DND-41 (cell line): ENCODE measurements around the gene GSS.

ENCODE experiments used
- ATAC-seq: fragments of 200-7000 bp; cut with Tn5 transposase; 3 replicates; pipeline ENCODE4 v1.9.1; 2021; ENCODE audit warnings: low read depth; ENCODE audit not compliant: insufficient read depth
- DNase-seq: peaks from one replicate; pipeline ENCODE4 v3.0.0-alpha.2; 2020
- H2AFZ ChIP-seq: 2 replicates; pipeline ENCODE4 v1.6.0; 2012; ENCODE audit warnings: low read depth, low read length
- H3K27ac ChIP-seq: 2 replicates; pipeline ENCODE4 v1.5.1; 2012; ENCODE audit warnings: low read length, inconsistent platforms
- H3K27me3 ChIP-seq: fragments of 200-600 bp; sonication (generic); 2 replicates; pipeline ENCODE4 v1.6.0; 2012; ENCODE audit warnings: low read length, mild to moderate bottlenecking, inconsistent platforms; ENCODE audit not compliant: insufficient read depth, poor library complexity
- H3K36me3 ChIP-seq: 2 replicates; pipeline ENCODE4 v1.5.1; 2012; ENCODE audit warnings: low read length, inconsistent platforms; ENCODE audit not compliant: insufficient read depth
- H3K4me1 ChIP-seq: 2 replicates; pipeline ENCODE4 v1.5.1; 2012; ENCODE audit warnings: mild to moderate bottlenecking, low read length; ENCODE audit not compliant: insufficient read depth
- H3K4me2 ChIP-seq: 2 replicates; pipeline ENCODE4 v1.6.0; 2012; ENCODE audit warnings: mild to moderate bottlenecking, moderate library complexity, low read length, inconsistent platforms; ENCODE audit not compliant: insufficient read depth
- H3K4me3 ChIP-seq, 2 experiments: fragments of 200-600 bp in 1 of 2; shearing (Covaris generic) in 1 of 2; 2 replicates each; pipeline ENCODE4 v1.5.1; 2012 to 2016; ENCODE audit warnings: inconsistent platforms in 2 of 2, low read length in 2 of 2, mild to moderate bottlenecking in 2 of 2, low read depth in 1 of 2, moderate library complexity in 1 of 2
- H3K79me2 ChIP-seq: 2 replicates; pipeline ENCODE4 v1.6.0; 2012; ENCODE audit warnings: low read length, inconsistent platforms; ENCODE audit not compliant: insufficient read depth
- H3K9ac ChIP-seq: 2 replicates; pipeline ENCODE4 v1.6.0; 2012; ENCODE audit warnings: low read depth, mild to moderate bottlenecking, inconsistent platforms, low read length, moderate library complexity
- H3K9me3 ChIP-seq: 2 replicates; pipeline ENCODE4 v1.5.1; 2012; ENCODE audit warnings: low read length, moderate library complexity, mild to moderate bottlenecking, inconsistent platforms; ENCODE audit not compliant: insufficient read depth, severe bottlenecking
- H4K20me1 ChIP-seq: 2 replicates; pipeline ENCODE4 v1.6.0; 2012; ENCODE audit warnings: low read length; ENCODE audit not compliant: insufficient read depth
- CTCF ChIP-seq: IDR thresholded peaks from 2 replicates; pipeline ENCODE4 v1.5.1; 2012; ENCODE audit warnings: borderline replicate concordance, low read length, moderate library complexity, mild to moderate bottlenecking; ENCODE audit not compliant: poor library complexity, severe bottlenecking; ENCODE audit errors: extremely low read depth
- EZH2 ChIP-seq: IDR thresholded peaks from 3 replicates; pipeline ENCODE4 v1.6.1; 2012; ENCODE audit warnings: borderline replicate concordance, low read depth, mild to moderate bottlenecking, moderate library complexity, low read length, inconsistent platforms; ENCODE audit not compliant: severe bottlenecking

The GSS gene

GRCh38 chr20:34955231-34956040 is at the start of gene GSS, which contains the start of gene MYH7B:
TSS of gene GSS (minus strand) at chr20:34955806. CDS start at chr20:34951852, 3,954 bp downstream.
TSS of gene MYH7B (plus strand) at chr20:34955868. CDS start at chr20:34978006, 22,138 bp downstream.
- Histone ChIP-seq H3K9ac (peak within 1 kb of the TSS; percentile 76), H3K4me2 (peak within 1 kb of the TSS; percentile 80)

GRCh38 chr20:35004749-35005462 is 49.3 kb upstream of the GSS start:
- no peaks in the 10 kb centered on the region for H3K27me3 ChIP-seq
- TF ChIP-seq CTCF (no peak), EZH2 (no peak)
- H3K4me1 ChIP-seq: no peaks in the 10 kb centered on the region
- no peak overlapping the region for H3K4me3 ChIP-seq
- no peak overlapping the region for H3K9ac ChIP-seq
- peaks cover 38% of the 10 kb centered on the region for H4K20me1 ChIP-seq
- DNase-seq: no peak
- no peaks in the 10 kb centered on the region for H3K79me2 ChIP-seq
- H3K4me2 ChIP-seq: no peak overlapping the region
- no peak for ATAC-seq
- H3K9me3 ChIP-seq: no peaks in the 10 kb centered on the region
- H3K36me3 ChIP-seq: peaks cover 100% of the 10 kb centered on the region
- no peak overlapping the region for H3K27ac ChIP-seq
- H2AFZ ChIP-seq: no peak overlapping the region

More at GRCh38 chr20:34955231-34956040, at the start of gene GSS, which contains the start of gene MYH7B:
- no peaks in the 10 kb centered on the region for H3K9me3 ChIP-seq
- peaks cover 23% of the 10 kb centered on the region for H3K4me1 ChIP-seq
- peaks cover 8% of the 10 kb centered on the region; the same call in 1 of the 2 replicates for H3K79me2 ChIP-seq
- H3K4me3 ChIP-seq: peak within 1 kb of the TSS; percentile 69 to 79
- no peak for TF ChIP-seq EZH2
- peak; percentile 74 for TF ChIP-seq CTCF
- peak within 1 kb of the TSS; percentile 94 for H2AFZ ChIP-seq
- H3K27ac ChIP-seq: peak within 1 kb of the TSS; percentile 88
- no peaks in the 10 kb centered on the region for H3K27me3 ChIP-seq
- H4K20me1 ChIP-seq: no peaks in the 10 kb centered on the region
- ATAC-seq (peak; percentile 96), DNase-seq (peak; percentile 98)
- peaks cover 14% of the 10 kb centered on the region for H3K36me3 ChIP-seq

- H4K20me1 ChIP-seq: peaks cover 39% of the 10 kb centered on the region
- no peaks in the 10 kb centered on the region for H3K27me3 ChIP-seq
- no peak for TF ChIP-seq EZH2
- TF ChIP-seq CTCF: no peak
- H3K9me3 ChIP-seq: no peaks in the 10 kb centered on the region
- ATAC-seq: no peak
- DNase-seq: no peak
- H3K4me3 ChIP-seq: no peak overlapping the region
- peaks cover 100% of the 10 kb centered on the region for H3K36me3 ChIP-seq
- H2AFZ ChIP-seq: no peak overlapping the region
- H3K4me1 ChIP-seq: no peaks in the 10 kb centered on the region
- H3K79me2 ChIP-seq: no peaks in the 10 kb centered on the region
- no peak overlapping the region for H3K9ac ChIP-seq
- no peak overlapping the region for H3K4me2 ChIP-seq
- H3K27ac ChIP-seq: no peak overlapping the region
Measured at GRCh38 chr20:35004051-35004725, 48.6 kb upstream of the GSS start.
